ENCODE data around the gene DNAAF1.
"Not testable (repeated sequence)": the region's sequence is repeated elsewhere in the genome, so short reads cannot be mapped to it uniquely, and the experiment has no call there.

DNAAF1 gene

GRCh38 chr16:84144859-84145639, at the start of gene DNAAF1, which contains the start of gene HSDL1:
Gene DNAAF1, plus strand, starts transcription at chr16:84145308. Its CDS starts 133 bp downstream, at chr16:84145441.
Gene HSDL1, minus strand, starts transcription at chr16:84145177. Its CDS starts 13,856 bp downstream, at chr16:84131321.
- peak; percentile 88 for DNase-seq

GRCh38 chr16:84095466-84095865, 49.6 kb upstream of the DNAAF1 start:
- DNase-seq = peak; percentile 82

GRCh38 chr16:84096447-84097005, 48.6 kb upstream of the DNAAF1 start:
- DNase-seq = no peak

- no peak for DNase-seq
Measured at GRCh38 chr16:84098939-84099338, 46.2 kb upstream of the DNAAF1 start.

GRCh38 chr16:84103678-84104077, 41.4 kb upstream of the DNAAF1 start:
- no peak for DNase-seq

GRCh38 chr16:84104231-84104630, 40.9 kb upstream of the DNAAF1 start:
- no peak for DNase-seq

GRCh38 chr16:84105301-84105815, 39.8 kb upstream of the DNAAF1 start:
- no peak for DNase-seq

- no peak for DNase-seq
Measured at GRCh38 chr16:84105948-84106740, 39.0 kb upstream of the DNAAF1 start.

GRCh38 chr16:84107921-84108320, 37.2 kb upstream of the DNAAF1 start:
- no peak for DNase-seq

GRCh38 chr16:84109598-84110335, 35.3 kb upstream of the DNAAF1 start:
- no peak for DNase-seq

- no peak for DNase-seq
Measured at GRCh38 chr16:84110527-84110926, 34.6 kb upstream of the DNAAF1 start.

- no peak for DNase-seq
Measured at GRCh38 chr16:84111525-84111924, 33.6 kb upstream of the DNAAF1 start.

- DNase-seq = not testable (repeated sequence)
Measured at GRCh38 chr16:84111949-84112348, 33.2 kb upstream of the DNAAF1 start.

GRCh38 chr16:84115919-84116719, 29.0 kb upstream of the DNAAF1 start:
- peak; percentile 48 for DNase-seq

- DNase-seq = peak; percentile 99
Measured at GRCh38 chr16:84116720-84117493, 28.2 kb upstream of the DNAAF1 start, which contains the start of gene MBTPS1. Gene MBTPS1, minus strand, starts transcription at chr16:84116942. Its CDS starts 15,159 bp downstream, at chr16:84101783.

- DNase-seq = peak; percentile 33
Measured at GRCh38 chr16:84117494-84117843, 27.6 kb upstream of the DNAAF1 start.

- DNase-seq = not testable (repeated sequence)
Measured at GRCh38 chr16:84118315-84118714, 26.8 kb upstream of the DNAAF1 start.

GRCh38 chr16:84119368-84119767, 25.7 kb upstream of the DNAAF1 start:
- peak; percentile 11 for DNase-seq

- no peak for DNase-seq
Measured at GRCh38 chr16:84120023-84120422, 25.1 kb upstream of the DNAAF1 start.

GRCh38 chr16:84121007-84121406, 24.1 kb upstream of the DNAAF1 start:
- DNase-seq = no peak

Measured in NCI-H2171 (cell line).